HepG2 (cell line): ENCODE results near the gene LRP10. TPM values are rescaled to one million over a fixed set of nuclear protein-coding genes. Genes with fewer than 3 reads are reported as not detected.

Experiments
- NCOA1 ChIP-seq: sonication (generic); formaldehyde crosslinking; IDR thresholded peaks from 2 replicates; pipeline ENCODE4 v1.9.0; 2021; ENCODE audit warnings: missing genetic modification reagents
- NR2F2 ChIP-seq: IDR thresholded peaks from 2 replicates; pipeline ENCODE4 v1.6.1; 2012; ENCODE audit warnings: low read depth, inconsistent platforms, borderline replicate concordance
- NR3C1 ChIP-seq: sonication (generic); formaldehyde crosslinking; IDR thresholded peaks from 2 replicates; pipeline ENCODE4 v1.4.0; 2020; ENCODE audit warnings: missing genetic modification reagents
- PATZ1 ChIP-seq: sonication (generic); formaldehyde crosslinking; IDR thresholded peaks from 2 replicates; pipeline ENCODE4 v1.4.0; 2020; ENCODE audit warnings: missing genetic modification reagents
- SPEN ChIP-seq: sonication (generic); formaldehyde crosslinking; IDR thresholded peaks from 2 replicates; pipeline ENCODE4 v1.5.1; 2020; ENCODE audit warnings: low read depth, mild to moderate bottlenecking, missing genetic modification reagents
- SYNCRIP ChIP-seq: fragments of 200-400 bp; formaldehyde crosslinking; IDR thresholded peaks from 2 replicates; pipeline ENCODE4 v1.6.1; 2018; ENCODE audit warnings: mild to moderate bottlenecking, low read depth, low read length; ENCODE audit not compliant: insufficient read depth
- TAF1 ChIP-seq: sonication (generic); formaldehyde crosslinking; IDR thresholded peaks from 2 replicates; pipeline ENCODE4 v1.4.0; 2020; ENCODE audit warnings: missing genetic modification reagents
- TCF12 ChIP-seq, 2 experiments: fragments of 450-650 bp in 1 of 2; sonication (generic) in 1 of 2; formaldehyde crosslinking in 1 of 2; IDR thresholded peaks; 2 replicates each; pipeline versions ENCODE4 v1.6.1 to v1.8.0; 2017 to 2022; ENCODE audit warnings: antibody characterized with exemption in 1 of 2, mild to moderate bottlenecking in 1 of 2, missing genetic modification reagents in 1 of 2, moderate library complexity in 1 of 2
- ZBTB10 ChIP-seq: sonication (generic); formaldehyde crosslinking; IDR thresholded peaks from 2 replicates; pipeline ENCODE4 v1.4.0; 2020; ENCODE audit warnings: missing genetic modification reagents, borderline replicate concordance
- ZNF232 ChIP-seq: sonication (generic); formaldehyde crosslinking; IDR thresholded peaks from 2 replicates; pipeline ENCODE4 v1.4.0; 2020; ENCODE audit warnings: missing genetic modification reagents, borderline replicate concordance
- ZNF326 ChIP-seq: sonication (generic); formaldehyde crosslinking; IDR thresholded peaks from 2 replicates; pipeline ENCODE4 v1.4.0; 2020; ENCODE audit warnings: missing genetic modification reagents, borderline replicate concordance
- ZNF709 ChIP-seq: sonication (generic); formaldehyde crosslinking; IDR thresholded peaks from 2 replicates; pipeline ENCODE4 v1.5.0; 2020; ENCODE audit warnings: mild to moderate bottlenecking, missing genetic modification reagents
- ZNF781 ChIP-seq: sonication (generic); formaldehyde crosslinking; IDR thresholded peaks from 2 replicates; pipeline ENCODE4 v1.5.1; 2020; ENCODE audit warnings: borderline replicate concordance, mild to moderate bottlenecking, missing genetic modification reagents; ENCODE audit errors: not compliant biosample characterization
- polyA plus RNA-seq, 8 experiments: library from polyadenylated mRNA; depleted of rRNA in 3 of 8; stranded (reverse) in 7 of 8; unstranded in 1 of 8; fragments of >200 nt; fragmentation: Illumina TruSeq in 4 of 8; extraction: Trizol in 4 of 8; gene quantifications; 2 replicates each; pipeline versions ENCODE4 v1.2.1 to v1.2.3, GENCODE V29; 2011 to 2016; ENCODE audit warnings: low read depth in 4 of 8, missing spikeins in 1 of 8, mixed read lengths in 1 of 8; ENCODE audit not compliant: insufficient read depth in 1 of 8
- total RNA-seq, 5 experiments: library from RNA; depleted of rRNA; stranded (reverse); fragments of >200 nt; fragmentation: Illumina TruSeq; extraction: Trizol; gene quantifications; 2 replicates each; pipeline ENCODE4 v1.2.3, GENCODE V29; 2016; ENCODE audit warnings: low read depth in 1 of 5
- TF ChIP-seq, protein P1 (sequence below): sonication (generic); formaldehyde crosslinking; IDR thresholded peaks from 2 replicates; pipeline ENCODE4 v1.5.0; 2020; ENCODE audit warnings: missing genetic modification reagents
- TF ChIP-seq, protein P2 (sequence below): sonication (generic); formaldehyde crosslinking; IDR thresholded peaks from 2 replicates; pipeline ENCODE4 v1.4.0; 2020; ENCODE audit warnings: mild to moderate bottlenecking, missing genetic modification reagents, borderline replicate concordance
- TF ChIP-seq, protein P3 (sequence below): sonication (generic); formaldehyde crosslinking; IDR thresholded peaks from 2 replicates; pipeline ENCODE4 v1.5.1; 2020; ENCODE audit warnings: missing genetic modification reagents, mild to moderate bottlenecking, borderline replicate concordance

LRP10 gene
- total and polyA plus RNA-seq, 2 of the 13 experiments (the other 11 are each of a cell fraction or from before 2014, with no cell fraction given): 16.9 to 45.2 TPM

GRCh38 chr14:22900081-22900799, 28.7 kb downstream of the LRP10 start (continued):
- TF ChIP-seq, protein P1, sequence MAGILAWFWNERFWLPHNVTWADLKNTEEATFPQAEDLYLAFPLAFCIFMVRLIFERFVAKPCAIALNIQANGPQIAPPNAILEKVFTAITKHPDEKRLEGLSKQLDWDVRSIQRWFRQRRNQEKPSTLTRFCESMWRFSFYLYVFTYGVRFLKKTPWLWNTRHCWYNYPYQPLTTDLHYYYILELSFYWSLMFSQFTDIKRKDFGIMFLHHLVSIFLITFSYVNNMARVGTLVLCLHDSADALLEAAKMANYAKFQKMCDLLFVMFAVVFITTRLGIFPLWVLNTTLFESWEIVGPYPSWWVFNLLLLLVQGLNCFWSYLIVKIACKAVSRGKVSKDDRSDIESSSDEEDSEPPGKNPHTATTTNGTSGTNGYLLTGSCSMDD (CRISPR knock-in tag): no peak
- TF ChIP-seq PATZ1 (CRISPR knock-in tag) (peak; percentile 97), NR2F2 (no peak), SPEN (0 out of 2 replicates have a peak, but pooled peaks have one; percentile 24), ZNF709 (CRISPR knock-in tag) (no peak), NCOA1 (no peak), ZBTB10 (CRISPR knock-in tag) (no peak), TAF1 (CRISPR knock-in tag) (no peak), NR3C1 (CRISPR knock-in tag) (no peak), SYNCRIP (no peak), TCF12 (IDR thresholded peaks at IDR 0.05) (no peak), TCF12 (CRISPR knock-in tag; IDR thresholded peaks at IDR 0.05) (no peak), ZNF232 (CRISPR knock-in tag) (no peak), ZNF326 (CRISPR knock-in tag) (no peak), ZNF781 (CRISPR knock-in tag) (no peak)
- TF ChIP-seq, protein P2, sequence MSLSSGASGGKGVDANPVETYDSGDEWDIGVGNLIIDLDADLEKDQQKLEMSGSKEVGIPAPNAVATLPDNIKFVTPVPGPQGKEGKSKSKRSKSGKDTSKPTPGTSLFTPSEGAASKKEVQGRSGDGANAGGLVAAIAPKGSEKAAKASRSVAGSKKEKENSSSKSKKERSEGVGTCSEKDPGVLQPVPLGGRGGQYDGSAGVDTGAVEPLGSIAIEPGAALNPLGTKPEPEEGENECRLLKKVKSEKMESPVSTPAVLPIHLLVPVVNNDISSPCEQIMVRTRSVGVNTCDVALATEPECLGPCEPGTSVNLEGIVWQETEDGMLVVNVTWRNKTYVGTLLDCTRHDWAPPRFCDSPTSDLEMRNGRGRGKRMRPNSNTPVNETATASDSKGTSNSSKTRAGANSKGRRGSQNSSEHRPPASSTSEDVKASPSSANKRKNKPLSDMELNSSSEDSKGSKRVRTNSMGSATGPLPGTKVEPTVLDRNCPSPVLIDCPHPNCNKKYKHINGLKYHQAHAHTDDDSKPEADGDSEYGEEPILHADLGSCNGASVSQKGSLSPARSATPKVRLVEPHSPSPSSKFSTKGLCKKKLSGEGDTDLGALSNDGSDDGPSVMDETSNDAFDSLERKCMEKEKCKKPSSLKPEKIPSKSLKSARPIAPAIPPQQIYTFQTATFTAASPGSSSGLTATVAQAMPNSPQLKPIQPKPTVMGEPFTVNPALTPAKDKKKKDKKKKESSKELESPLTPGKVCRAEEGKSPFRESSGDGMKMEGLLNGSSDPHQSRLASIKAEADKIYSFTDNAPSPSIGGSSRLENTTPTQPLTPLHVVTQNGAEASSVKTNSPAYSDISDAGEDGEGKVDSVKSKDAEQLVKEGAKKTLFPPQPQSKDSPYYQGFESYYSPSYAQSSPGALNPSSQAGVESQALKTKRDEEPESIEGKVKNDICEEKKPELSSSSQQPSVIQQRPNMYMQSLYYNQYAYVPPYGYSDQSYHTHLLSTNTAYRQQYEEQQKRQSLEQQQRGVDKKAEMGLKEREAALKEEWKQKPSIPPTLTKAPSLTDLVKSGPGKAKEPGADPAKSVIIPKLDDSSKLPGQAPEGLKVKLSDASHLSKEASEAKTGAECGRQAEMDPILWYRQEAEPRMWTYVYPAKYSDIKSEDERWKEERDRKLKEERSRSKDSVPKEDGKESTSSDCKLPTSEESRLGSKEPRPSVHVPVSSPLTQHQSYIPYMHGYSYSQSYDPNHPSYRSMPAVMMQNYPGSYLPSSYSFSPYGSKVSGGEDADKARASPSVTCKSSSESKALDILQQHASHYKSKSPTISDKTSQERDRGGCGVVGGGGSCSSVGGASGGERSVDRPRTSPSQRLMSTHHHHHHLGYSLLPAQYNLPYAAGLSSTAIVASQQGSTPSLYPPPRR (CRISPR knock-in tag): no peak
- TF ChIP-seq, protein P3, sequence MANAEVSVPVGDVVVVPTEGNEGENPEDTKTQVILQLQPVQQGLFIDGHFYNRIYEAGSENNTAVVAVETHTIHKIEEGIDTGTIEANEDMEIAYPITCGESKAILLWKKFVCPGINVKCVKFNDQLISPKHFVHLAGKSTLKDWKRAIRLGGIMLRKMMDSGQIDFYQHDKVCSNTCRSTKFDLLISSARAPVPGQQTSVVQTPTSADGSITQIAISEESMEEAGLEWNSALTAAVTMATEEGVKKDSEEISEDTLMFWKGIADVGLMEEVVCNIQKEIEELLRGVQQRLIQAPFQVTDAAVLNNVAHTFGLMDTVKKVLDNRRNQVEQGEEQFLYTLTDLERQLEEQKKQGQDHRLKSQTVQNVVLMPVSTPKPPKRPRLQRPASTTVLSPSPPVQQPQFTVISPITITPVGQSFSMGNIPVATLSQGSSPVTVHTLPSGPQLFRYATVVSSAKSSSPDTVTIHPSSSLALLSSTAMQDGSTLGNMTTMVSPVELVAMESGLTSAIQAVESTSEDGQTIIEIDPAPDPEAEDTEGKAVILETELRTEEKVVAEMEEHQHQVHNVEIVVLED: no peak
